ENCODE results near the gene DPF3. TPM values are rescaled to one million over a fixed set of nuclear protein-coding genes. Genes with fewer than 3 reads are reported as not detected.

Gene DPF3
- total and polyA plus RNA-seq, 4 donors, result 0.17 to 3.9 (median 0.52) TPM

- DNase-seq, result no peak
- TF ChIP-seq CTCF (IDR thresholded peaks at IDR 0.05; ENCODE audit: control extremely low read depth, extremely low read depth), result no peak
These were observed 295.6 kb downstream of the DPF3 start for GRCh38 chr14:72598306-72598705.

GRCh38 chr14:72597252-72598233, 296.4 kb downstream of the DPF3 start:
- WGBS, 2 donors, result 52 to 84% methylated on average over 16 of the region's 16 CpGs
- H3K4me1 ChIP-seq (ENCODE audit: control insufficient read depth in 5 of 5, insufficient read depth in 5 of 5, low read length in 5 of 5), result peaks cover 0 to 12% (median 0%) of the 10 kb centered on the region in 5 donors
- no peak overlapping the region for H3K4me3 ChIP-seq
- no peak for DNase-seq
- no peak for TF ChIP-seq CTCF (IDR thresholded peaks at IDR 0.05; ENCODE audit: control extremely low read depth, extremely low read depth)
- ATAC-seq (ENCODE audit: insufficient read depth, low FRiP score), result no peak
- no peak overlapping the region for H3K27ac ChIP-seq (ENCODE audit: low read depth in 1 of 2, low read length in 1 of 2)
- no peaks in the 10 kb centered on the region for H3K36me3 ChIP-seq (ENCODE audit: control insufficient read depth in 4 of 4, insufficient read depth in 4 of 4, low read length in 4 of 4)
- H3K27me3 ChIP-seq (ENCODE audit: control insufficient read depth in 3 of 3, insufficient read depth in 3 of 3, low read length in 2 of 3), result peaks cover 0 to 4% (median 0%) of the 10 kb centered on the region in 3 donors
- no peaks in the 10 kb centered on the region for H3K9me3 ChIP-seq (ENCODE audit: control insufficient read depth in 4 of 4, insufficient read depth in 3 of 4, low read length in 3 of 4)
- H3K9ac ChIP-seq (ENCODE audit: insufficient read depth in 1 of 2, low read length in 2 of 2), result no peak overlapping the region

More at GRCh38 chr14:72598306-72598705, 295.6 kb downstream of the DPF3 start:
- no peaks in the 10 kb centered on the region for H3K9me3 ChIP-seq (ENCODE audit: control insufficient read depth in 4 of 4, insufficient read depth in 3 of 4, low read length in 3 of 4)
- no peak overlapping the region for H3K27ac ChIP-seq (ENCODE audit: low read depth in 1 of 2, low read length in 1 of 2)
- ATAC-seq (ENCODE audit: insufficient read depth, low FRiP score), result no peak
- peaks cover 0 to 4% (median 0%) of the 10 kb centered on the region in 3 donors for H3K27me3 ChIP-seq (ENCODE audit: control insufficient read depth in 3 of 3, insufficient read depth in 3 of 3, low read length in 2 of 3)
- no peaks in the 10 kb centered on the region for H3K36me3 ChIP-seq (ENCODE audit: control insufficient read depth in 4 of 4, insufficient read depth in 4 of 4, low read length in 4 of 4)
- 89 to 91% methylated on average over 5 of the region's 5 CpGs for WGBS, 2 donors
- peaks cover 0 to 12% (median 0%) of the 10 kb centered on the region in 5 donors for H3K4me1 ChIP-seq (ENCODE audit: control insufficient read depth in 5 of 5, insufficient read depth in 5 of 5, low read length in 5 of 5)
- no peak overlapping the region for H3K9ac ChIP-seq (ENCODE audit: insufficient read depth in 1 of 2, low read length in 2 of 2)
- no peak overlapping the region for H3K4me3 ChIP-seq

- Histone ChIP-seq H3K27me3 (ENCODE audit: control insufficient read depth in 3 of 3, insufficient read depth in 3 of 3, low read length in 2 of 3) (peaks cover 0 to 4% (median 0%) of the 10 kb centered on the region in 3 donors), H3K27ac (ENCODE audit: low read depth in 1 of 2, low read length in 1 of 2) (no peak overlapping the region), H3K9ac (ENCODE audit: insufficient read depth in 1 of 2, low read length in 2 of 2) (no peak overlapping the region), H3K9me3 (ENCODE audit: control insufficient read depth in 4 of 4, insufficient read depth in 3 of 4, low read length in 3 of 4) (no peaks in the 10 kb centered on the region), H3K4me1 (ENCODE audit: control insufficient read depth in 5 of 5, insufficient read depth in 5 of 5, low read length in 5 of 5) (peaks cover 0 to 1% (median 0%) of the 10 kb centered on the region in 5 donors), H3K36me3 (ENCODE audit: control insufficient read depth in 4 of 4, insufficient read depth in 4 of 4, low read length in 4 of 4) (no peaks in the 10 kb centered on the region), H3K4me3 (no peak overlapping the region)
- 90 to 92% methylated on average over 8 of the region's 8 CpGs for WGBS, 2 donors
- no peak for TF ChIP-seq CTCF (IDR thresholded peaks at IDR 0.05; ENCODE audit: control extremely low read depth, extremely low read depth)
- DNase-seq (no peak), ATAC-seq (ENCODE audit: insufficient read depth, low FRiP score) (no peak)
These were observed 298.6 kb downstream of the DPF3 start for GRCh38 chr14:72595152-72595862.

All from lung (tissue), 12 donors.